GM18870 (cell line): Measurements from ENCODE around the gene AVPR1B.
"Not testable (repeated sequence)": the region's sequence is repeated elsewhere in the genome, so short reads cannot be mapped to it uniquely, and the experiment has no call there.

Experiments used
- ATAC-seq: cut with Tn5 transposase; IDR thresholded peaks from one replicate; pipeline ENCODE4 v1.9.1; 2021; ENCODE audit warnings: moderate library complexity; ENCODE audit not compliant: unreplicated experiment

Gene AVPR1B

DNA sequence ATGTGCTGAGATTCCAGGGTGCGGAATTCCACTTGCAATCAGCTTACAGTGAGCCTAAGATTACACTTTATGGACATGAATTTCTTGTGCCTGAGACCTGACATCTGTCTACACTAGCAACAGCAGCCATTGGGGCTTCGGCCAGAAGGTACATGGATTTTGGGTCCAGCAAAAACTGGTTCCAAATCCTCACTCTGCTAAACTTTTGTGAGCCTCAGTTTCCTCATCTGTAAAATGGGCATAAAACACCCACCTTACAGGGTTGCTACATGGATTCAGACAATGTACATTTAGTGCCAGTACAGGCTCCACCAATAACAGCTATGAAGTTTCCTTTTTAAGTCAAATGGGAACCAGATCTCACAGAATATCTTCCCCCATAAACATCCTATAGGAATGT lies 33.4 kb downstream of the AVPR1B start:
- ATAC-seq = no peak

DNA sequence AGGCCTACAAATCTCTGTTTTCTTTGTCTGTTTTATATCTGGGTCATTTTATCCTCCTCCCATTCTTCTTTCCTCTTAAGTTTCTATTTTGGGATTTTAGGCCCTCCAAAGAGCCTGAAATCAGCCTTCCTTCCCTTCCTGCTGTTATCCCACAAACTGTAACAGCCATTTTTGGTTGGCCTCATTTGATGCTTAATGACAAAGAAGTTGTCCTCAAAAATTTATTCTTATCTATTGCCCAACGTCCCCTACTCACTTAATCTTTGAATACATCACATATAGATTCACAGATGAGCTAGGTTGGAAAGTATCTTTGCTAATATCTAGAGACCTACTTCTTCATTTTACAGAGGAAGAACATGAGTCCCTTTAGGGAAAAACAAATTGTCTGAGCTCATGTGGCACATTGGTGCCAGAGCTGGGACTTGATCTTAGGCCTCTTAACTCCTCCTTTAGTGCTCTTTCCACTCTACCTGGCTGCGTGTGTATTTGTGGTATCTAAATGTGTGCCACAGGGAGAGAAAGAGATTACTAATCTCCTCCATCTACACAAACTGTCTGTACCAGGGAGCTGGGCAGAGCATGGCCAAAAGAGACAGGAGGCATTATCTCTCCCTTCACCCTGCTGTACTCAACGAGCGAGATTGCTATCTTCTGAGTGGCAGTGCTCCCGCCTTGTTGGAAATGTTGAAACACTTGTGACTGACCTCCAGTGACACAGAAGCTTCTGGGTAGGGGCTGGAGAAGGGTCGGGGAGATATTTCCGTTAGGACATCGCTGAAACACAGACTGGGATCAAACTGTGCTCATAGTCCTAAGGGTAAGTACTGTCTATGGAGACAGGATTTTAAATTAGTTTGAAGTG lies 34.1 kb downstream of the AVPR1B start:
- no peak for ATAC-seq

DNA sequence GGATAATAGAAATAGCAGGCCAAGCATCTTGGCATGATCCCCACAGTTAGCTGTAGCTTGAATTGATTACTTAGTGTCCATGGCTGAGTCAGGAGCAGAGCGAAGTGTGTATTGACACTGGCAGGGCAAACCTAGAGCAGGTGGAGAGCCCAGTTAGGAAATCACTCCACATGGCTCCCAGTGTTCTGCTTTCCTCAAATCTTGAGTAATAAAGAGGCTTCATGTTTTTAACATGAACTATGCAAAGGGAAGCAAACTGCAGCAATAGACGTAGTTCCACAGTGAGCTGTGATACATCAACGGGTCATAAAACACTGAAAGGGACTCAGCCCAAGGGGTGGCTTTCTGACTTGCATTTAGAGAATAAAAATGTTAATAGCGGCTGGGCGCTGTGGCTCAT lies 35.3 kb downstream of the AVPR1B start:
- no peak for ATAC-seq

DNA sequence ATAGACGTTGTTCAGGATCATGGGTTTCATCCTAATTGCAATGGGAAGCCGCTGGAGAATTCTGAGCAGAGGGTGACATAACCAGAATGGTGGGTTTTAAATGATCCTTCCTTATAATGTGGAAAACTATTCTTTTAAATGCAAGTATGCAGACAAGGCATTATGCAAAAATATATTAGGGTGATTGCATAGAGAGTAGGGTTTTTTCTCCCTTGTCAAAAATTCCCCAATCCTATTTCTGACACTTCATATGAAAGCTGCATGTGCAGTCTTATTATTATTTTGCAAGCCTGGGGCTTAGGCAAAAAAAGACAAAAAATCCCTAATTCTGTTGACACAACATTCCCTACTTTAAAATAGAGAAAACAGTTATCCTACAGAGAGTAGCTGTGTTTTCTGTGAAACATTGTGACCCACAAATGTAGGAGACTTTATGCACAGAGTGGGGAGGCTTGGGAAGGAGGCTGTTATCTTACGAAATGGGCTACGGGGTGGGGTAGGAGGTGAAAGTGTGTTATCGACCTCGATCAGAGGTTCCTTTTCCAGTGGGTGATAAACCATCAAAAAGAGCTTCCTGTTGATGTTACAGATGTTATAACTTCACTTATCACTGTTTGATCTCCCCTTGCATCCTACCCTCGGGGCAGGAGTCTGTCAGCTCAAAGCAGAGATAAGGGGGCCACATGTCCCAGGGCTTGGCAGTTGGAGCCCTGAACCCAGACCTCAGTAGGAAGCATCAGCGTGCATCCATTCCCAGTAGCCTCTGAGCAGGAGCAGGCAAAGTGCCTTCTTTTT lies 37.0 kb downstream of the AVPR1B start:
- ATAC-seq = no peak

DNA sequence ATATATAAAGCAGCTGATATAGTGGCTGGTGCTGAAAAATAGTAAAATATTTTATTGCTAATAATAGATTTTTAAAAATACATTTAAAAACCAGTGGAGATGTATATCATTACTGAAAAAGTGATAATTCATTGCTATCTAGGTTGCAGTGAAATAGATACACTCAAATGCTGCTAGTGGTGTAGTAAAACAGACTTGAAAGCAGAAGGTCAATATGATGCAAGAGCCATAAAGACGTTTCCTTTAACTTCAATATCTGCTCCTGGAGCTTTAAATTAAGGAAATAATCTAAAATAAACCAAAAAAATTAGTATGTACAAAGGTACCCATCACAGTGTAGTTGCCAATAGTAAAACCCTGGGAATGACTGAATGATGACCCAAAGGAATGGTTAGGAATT lies 38.1 kb downstream of the AVPR1B start:
- ATAC-seq = no peak

DNA sequence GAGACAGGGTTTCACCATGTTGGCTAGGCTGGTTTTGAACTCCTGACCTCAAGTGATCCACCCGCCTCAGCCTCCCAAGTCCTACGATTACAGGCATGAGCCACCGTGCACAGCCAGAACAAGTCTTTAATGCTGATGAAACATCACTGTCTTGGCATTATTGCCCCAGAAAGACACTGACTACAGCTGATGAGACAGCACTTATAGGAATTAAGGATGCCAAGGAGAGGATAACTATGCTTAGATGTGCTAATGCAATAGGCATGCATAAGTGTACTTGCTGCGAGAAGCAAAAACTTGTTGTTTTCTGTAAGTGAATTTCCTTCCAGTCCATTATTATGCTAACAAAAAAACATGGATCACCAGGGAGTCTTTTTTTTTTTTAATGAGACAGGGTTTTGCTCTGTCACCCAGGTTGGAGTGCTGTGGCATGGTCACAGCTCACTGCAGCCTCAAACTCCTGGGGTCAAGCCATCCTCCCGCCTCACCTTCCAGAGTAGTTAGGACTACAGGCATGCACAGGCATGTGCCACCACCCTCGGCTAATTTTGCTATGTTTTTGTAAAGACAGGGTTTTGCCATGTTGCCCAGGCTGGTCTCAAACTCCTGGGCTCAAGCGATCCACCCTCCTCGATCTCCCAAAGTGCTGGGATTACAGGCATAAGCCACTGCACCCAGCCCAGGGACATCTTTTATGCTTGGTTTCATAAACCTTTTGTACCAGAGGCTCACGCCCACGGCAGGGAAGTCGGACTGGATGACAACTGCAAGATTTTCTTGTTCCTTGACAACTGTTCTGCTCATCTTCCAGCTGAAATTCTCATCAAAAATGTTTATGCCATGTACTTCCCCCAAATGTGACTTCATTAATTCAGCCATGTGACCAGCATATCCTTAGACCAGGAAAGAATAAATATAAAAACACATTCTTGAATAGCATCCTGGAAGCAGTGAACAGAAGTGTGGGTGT lies 41.1 kb downstream of the AVPR1B start:
- ATAC-seq = no peak

DNA sequence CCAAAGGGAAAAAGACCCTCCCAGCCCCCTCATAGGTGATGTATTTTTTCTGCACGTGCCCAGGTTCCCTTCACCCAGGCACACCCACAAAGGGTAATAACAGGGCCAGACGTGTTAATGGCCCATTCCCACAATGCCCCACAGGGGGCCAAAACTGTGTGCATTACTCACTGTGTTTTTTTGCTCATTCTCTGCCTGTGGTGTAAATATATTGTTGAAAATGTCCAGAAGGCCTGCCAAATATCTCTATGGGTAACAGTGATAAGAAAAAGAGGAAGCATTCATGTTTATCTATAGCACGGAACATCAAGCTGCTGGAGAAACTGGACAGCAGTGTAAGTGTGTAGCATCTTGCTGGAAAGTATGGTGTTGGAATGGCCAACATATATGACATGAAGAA lies 42.3 kb downstream of the AVPR1B start:
- no peak for ATAC-seq

DNA sequence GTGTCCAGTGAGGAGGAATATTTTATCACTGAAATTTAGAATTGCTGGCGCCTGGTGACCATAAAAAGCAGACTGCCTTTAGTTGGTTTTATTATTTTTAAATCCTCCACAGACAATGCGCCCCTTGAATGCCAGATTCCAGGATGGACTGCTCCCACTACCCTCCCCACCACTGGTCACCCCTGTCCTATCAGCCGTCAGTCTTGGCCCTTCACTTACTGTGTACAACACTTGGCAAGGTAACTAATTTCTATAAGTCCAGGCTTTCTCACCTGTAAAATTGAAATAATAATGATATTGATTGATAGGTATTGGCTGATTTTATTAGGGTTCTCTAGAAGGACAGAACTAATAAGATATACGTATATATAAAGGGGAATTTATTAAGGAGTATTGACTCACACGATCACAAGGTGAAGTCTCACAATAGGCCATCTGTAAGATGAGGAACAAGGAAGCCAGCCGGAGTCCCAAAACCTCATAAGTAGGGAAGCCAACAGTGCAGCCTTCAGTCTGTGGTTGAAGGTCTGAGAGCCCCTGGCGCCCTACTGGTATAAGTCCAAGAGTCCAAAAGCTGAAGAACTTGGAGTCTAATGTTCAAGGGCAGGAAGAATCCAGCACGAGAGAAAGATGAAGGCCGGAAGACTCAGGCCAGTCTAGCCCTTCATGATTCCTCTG lies 46.4 kb downstream of the AVPR1B start:
- ATAC-seq = no peak

DNA sequence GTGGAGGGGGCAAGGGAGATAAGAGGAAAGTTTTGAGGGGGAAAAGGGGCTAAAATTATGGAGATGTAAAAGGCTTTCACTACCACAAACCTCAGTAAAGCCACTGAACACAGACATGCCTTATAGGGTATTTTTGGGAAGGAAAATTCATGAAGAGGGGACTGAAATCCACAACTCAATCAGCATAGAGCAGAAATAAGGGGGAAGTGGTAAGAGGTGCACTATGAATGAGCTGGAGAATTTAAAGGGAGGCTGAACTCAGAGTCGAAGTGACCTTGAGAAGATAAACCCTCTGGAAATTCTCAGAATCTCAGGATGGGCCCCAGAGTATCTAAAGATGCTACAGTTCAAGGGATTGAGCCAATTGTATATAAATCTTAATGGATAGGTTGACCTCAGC lies 48.9 kb downstream of the AVPR1B start:
- no peak for ATAC-seq

DNA sequence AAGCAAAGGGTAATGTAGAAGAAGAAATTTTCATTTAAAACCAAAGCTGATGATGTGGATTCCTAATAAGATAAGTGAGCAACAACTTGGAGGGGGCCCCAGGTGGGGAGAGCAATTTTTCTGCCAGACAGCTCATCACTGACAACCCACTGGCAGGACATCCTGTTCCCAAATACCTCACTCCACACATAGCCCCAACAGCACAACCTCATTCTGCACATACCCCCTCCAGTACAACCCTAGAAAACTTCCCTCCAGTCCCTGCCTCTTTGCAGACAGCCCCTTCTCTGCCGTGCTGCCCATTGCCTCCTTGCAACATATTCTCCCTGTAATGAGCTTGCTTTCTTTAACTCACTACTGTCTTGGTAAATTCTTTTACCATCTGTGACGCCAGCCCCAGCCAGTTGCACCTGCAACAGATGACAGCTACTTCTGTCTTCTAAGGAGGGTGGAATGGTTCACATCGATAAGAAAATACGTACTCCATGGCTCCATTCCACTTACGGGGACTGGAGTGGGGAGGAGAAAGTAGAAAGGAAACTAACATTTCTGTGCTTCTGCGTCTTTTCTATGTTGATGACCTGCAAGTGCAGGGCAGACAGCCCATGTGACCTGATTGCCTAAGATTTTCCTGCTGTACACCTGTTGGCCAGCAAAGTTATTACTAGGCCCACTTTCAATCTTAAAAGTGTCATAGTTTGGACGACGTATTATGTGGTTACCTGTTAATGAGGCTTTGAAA lies 49.5 kb downstream of the AVPR1B start:
- ATAC-seq = no peak

DNA sequence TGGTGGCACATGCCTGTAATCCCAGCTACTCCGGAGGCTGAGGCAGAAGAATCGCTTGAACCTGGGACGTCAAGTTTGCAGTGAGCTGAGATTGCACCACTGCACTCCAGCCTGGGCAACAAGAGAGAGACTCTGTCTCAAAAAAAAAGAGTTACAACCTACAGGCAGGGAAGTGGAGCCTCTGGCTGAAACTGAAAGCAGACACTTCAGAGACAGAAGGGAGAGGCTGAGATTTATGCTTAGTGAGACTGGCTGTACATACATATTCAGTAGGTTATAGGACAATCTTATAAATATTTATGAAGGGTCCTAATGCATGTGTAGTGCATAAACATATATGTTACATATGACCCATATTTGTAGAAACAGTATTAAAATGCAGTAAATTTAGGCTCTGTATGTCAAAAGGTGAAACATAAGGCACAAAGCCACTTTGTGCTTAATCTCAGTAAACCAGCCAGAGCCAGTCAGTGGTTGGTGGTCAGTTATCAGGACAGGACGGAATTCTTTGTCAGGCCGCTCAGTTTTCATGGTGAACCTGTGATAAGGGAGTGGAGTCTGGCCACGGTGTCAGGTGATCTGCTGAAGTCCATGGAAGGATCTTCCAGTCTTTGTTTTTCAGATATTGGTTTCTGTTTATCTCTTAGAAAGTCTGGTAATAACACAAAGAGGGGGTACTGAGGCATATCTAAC lies 50.6 kb downstream of the AVPR1B start:
- ATAC-seq = peak; percentile 86

DNA sequence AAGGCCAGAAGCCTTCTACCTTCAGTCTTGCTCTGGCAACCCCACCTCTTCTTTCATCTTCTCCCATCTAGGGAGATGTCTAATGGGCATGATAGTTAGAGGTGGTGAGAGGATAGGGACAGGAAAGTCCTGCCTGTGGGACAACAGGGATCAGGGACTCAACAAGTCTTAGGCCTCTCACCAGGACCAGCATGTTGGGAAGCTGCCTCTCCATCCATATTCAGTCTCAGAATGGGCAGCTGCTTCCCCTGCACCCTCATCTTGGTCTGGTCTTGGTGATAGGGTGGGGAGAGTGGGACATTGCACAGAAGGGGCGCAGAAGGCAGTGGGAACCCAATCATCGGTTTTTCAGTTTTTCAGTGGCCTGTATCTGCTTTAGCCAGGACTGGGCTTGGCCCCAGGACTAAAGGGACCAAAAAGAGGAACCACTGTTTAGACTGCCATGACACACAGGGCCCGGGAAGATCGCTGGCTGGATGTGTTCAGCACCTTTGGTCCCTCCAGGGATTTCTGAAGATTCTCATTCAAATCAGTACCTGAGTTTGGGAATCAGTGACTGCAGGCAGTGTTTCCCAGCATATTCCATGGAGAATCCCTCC lies 51.5 kb downstream of the AVPR1B start:
- ATAC-seq = no peak

DNA sequence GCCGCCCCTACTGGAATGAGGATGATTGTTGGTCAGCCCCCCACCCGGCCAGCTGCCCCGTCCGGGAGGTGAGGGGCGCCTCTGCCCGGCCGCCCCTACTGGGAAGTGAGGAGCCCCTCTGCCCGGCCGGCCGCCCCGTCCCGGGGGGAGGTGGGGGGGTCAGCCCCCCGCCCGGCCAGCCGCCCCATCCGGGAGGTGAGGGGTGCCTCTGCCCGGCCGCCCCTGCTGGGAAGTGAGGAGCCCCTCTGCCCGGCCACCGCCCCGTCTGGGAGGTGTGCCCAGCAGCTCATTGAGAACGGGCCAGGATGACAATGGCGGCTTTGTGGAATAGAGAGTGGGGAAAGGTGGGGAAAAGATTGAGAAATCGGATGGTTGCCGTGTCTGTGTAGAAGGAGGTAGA lies 52.7 kb downstream of the AVPR1B start:
- not testable (repeated sequence) for ATAC-seq

DNA sequence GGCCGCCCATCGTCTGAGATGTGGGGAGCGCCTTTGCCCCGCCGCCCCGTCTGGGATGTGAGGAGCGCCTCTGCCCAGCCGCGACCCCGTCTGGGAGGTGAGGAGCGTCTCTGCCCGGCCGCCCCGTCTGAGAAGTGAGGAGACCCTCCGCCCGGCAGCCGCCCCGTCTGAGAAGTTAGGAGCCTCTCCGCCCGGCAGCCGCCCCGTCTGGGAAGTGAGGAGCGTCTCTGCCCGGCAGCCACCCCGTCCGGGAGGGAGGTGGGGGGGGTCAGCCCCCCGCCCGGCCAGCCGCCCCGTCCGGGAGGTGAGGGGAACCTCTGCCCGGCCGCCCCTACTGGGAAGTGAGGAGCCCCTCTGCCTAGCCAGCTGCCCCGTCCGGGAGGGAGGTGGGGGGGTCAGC lies 53.2 kb downstream of the AVPR1B start:
- not testable (repeated sequence) for ATAC-seq

DNA sequence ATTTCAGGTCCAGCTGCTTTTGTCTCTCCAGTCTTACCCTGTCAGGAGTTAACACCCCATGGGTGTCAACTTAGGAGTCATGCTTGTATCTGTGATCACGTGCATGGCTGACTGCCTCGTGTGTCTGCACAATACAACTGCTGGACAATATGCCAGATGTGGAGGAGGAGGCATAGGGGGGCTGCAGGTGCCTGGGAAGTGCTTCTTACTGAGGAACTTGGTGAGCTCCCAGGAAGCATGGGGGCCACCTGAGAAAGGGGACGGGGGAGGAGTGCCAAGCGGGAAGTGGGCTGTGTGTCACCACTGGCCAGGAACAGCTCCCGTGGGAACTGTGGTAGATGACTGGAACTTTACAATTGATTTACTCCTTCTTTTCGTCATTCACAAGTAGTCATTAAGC lies 54.7 kb downstream of the AVPR1B start:
- no peak for ATAC-seq

DNA sequence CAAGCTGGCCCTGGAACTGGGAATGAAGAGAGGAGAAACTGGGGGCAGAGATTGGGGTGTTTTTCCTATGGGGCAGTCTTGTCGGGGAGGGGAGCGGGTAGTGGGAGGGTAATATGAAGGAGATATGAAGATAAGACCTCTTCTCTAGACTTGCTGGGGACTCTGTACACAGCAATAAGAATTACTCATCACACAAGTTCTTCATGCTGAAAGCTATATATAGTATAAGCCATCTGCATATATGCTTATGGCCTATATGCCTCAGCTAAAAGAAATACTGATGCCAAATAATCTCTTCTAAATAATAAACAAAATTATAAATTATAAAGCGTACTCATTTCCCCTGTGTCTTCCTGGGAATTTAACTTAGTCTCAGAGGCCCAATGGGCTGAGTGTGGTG lies 56.3 kb downstream of the AVPR1B start:
- no peak for ATAC-seq
